Measurements from ENCODE around the gene TRMT11. TPM values are rescaled to one million over a fixed set of nuclear protein-coding genes. Genes with fewer than 3 reads are reported as not detected.

TRMT11 gene
- total and polyA plus RNA-seq, 9 of the 15 experiments (the other 6 are each of a cell fraction or from before 2014, with no cell fraction given) = 38.8 to 88.0 (median 59.8) TPM

DNA sequence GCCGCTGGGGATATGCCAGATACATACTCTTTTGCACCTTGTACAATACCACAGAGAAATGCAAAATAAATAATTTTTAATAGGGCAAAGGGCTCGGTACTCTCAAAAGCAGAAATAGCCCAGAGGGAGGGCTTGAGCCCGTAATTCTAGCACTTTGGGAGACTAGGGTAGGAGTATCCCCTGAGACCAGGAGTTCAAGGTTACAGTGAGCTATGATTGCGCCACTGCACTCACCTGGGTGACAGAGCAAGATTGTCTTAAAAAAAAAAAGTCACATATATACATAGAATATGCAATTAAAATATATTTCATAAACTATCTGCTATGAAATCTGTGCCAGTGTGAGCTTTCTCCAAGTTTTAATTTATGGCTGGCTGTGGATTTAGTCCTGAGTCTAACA is 818 bp upstream of the TRMT11 start:
- DNase-seq (ENCODE audit: extremely low read depth in 1 of 4, low spot score in 3 of 4) (peak in 1 of 4 experiments; percentile 18), FAIRE-seq (no peak), ATAC-seq (no peak)
- CTCF ChIA-PET (ENCODE audit: low intra/inter-chr PET ratio) = no interaction called here
- H2AFZ ChIP-seq (ENCODE audit: low read depth, low read length) = peak overlapping the region; percentile 96
- peaks cover 10 to 30% of the 10 kb centered on the region in 2 experiments for H3K4me1 ChIP-seq (replicated peaks in 1 of 2; ENCODE audit: control insufficient read depth in 2 of 2, insufficient read depth in 2 of 2, low read length in 2 of 2)
- in situ Hi-C loops (cut with MboI) = no loop called here
- H3K79me2 ChIP-seq (ENCODE audit: control insufficient read depth, insufficient read depth, low read length) = peaks cover 57% of the 10 kb centered on the region
- POLR2A ChIA-PET = interaction anchor here (0.6 to 2.4 kb wide), 12 partner anchors 9 to 429 kb away, joined by 3 to 18 read pairs (median 4); no protein-coding TSS in a partner anchor
- intact Hi-C loops (cut with micrococcal nuclease) = loop anchor here (5.0 to 10.0 kb wide), 3 partner anchors 127 to 1359 kb away; partner anchors contain the start of gene ECHDC1
- no peaks in the 10 kb centered on the region for H3K27me3 ChIP-seq (ENCODE audit: control insufficient read depth in 2 of 2, insufficient read depth in 2 of 2, low read length in 2 of 2)
- peak overlapping the region in 1 of 2 experiments; percentile 92; a peak in 2 of 4 replicates for H3K9ac ChIP-seq (ENCODE audit: insufficient read depth in 1 of 2, low read depth in 2 of 2, low read length in 2 of 2)
- WGBS (ENCODE audit: insufficient coverage, low coverage, missing lambda C conversion rate) = 30% methylated on average over 4 of the region's 4 CpGs
- 0 out of 2 replicates have a peak, but pooled peaks cover 3% of the 10 kb centered on the region for H4K20me1 ChIP-seq (replicated peaks; ENCODE audit: control insufficient read depth, insufficient read depth, low read length)
- H3K4me3 ChIP-seq = peak overlapping the region; percentile 62
- H3K4me2 ChIP-seq (ENCODE audit: insufficient read depth, low read length) = peak overlapping the region; percentile 90
- TF ChIP-seq SRF (CRISPR knock-in tag; IDR thresholded peaks at IDR 0.05) (no peak), ZNF696 (CRISPR knock-in tag; conservative IDR thresholded peaks at IDR 0.05) (no peak), CEBPB (tag; IDR thresholded peaks at IDR 0.05) (peak; percentile 59), GTF2A2 (tag; IDR thresholded peaks at IDR 0.05) (no peak)
- TF ChIP-seq, protein P1, sequence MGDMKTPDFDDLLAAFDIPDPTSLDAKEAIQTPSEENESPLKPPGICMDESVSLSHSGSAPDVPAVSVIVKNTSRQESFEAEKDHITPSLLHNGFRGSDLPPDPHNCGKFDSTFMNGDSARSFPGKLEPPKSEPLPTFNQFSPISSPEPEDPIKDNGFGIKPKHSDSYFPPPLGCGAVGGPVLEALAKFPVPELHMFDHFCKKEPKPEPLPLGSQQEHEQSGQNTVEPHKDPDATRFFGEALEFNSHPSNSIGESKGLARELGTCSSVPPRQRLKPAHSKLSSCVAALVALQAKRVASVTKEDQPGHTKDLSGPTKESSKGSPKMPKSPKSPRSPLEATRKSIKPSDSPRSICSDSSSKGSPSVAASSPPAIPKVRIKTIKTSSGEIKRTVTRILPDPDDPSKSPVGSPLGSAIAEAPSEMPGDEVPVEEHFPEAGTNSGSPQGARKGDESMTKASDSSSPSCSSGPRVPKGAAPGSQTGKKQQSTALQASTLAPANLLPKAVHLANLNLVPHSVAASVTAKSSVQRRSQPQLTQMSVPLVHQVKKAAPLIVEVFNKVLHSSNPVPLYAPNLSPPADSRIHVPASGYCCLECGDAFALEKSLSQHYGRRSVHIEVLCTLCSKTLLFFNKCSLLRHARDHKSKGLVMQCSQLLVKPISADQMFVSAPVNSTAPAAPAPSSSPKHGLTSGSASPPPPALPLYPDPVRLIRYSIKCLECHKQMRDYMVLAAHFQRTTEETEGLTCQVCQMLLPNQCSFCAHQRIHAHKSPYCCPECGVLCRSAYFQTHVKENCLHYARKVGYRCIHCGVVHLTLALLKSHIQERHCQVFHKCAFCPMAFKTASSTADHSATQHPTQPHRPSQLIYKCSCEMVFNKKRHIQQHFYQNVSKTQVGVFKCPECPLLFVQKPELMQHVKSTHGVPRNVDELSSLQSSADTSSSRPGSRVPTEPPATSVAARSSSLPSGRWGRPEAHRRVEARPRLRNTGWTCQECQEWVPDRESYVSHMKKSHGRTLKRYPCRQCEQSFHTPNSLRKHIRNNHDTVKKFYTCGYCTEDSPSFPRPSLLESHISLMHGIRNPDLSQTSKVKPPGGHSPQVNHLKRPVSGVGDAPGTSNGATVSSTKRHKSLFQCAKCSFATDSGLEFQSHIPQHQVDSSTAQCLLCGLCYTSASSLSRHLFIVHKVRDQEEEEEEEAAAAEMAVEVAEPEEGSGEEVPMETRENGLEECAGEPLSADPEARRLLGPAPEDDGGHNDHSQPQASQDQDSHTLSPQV (IDR thresholded peaks at IDR 0.05) = 0 out of 2 replicates have a peak, but pooled peaks have one; percentile 15
- BruUV-seq (replicated peaks) = no TSS peak
- no peaks in the 10 kb centered on the region for H3K9me1 ChIP-seq (ENCODE audit: control insufficient read depth, insufficient read depth, low read length)
- peak overlapping the region; percentile 79 for H3K27ac ChIP-seq (ENCODE audit: extremely low read depth, low read depth, low read length)
- no peaks in the 10 kb centered on the region for H3K9me3 ChIP-seq (replicated peaks; ENCODE audit: control insufficient read depth, insufficient read depth, low read depth, low read length)
- H3K36me3 ChIP-seq (ENCODE audit: control insufficient read depth, insufficient read depth, low read length) = peaks cover 5% of the 10 kb centered on the region; the same call in 1 of the 3 replicates

Measured in K562 (cell line).